Neutrophil (primary cell): ENCODE measurements around the gene CASKIN1.
A peak's percentile ranks its signal among the peaks of the same experiment; 100 is the strongest.

Source experiments
- H3K27ac ChIP-seq: fragments of 200-600 bp; sonication (generic); 2 replicates; pipeline ENCODE4 v1.5.1; 2016; ENCODE audit warnings: mild to moderate bottlenecking, moderate library complexity
- H3K27me3 ChIP-seq: fragments of 200-600 bp; sonication (generic); 2 replicates; pipeline ENCODE4 v1.6.0; 2016; ENCODE audit warnings: mild to moderate bottlenecking
- H3K36me3 ChIP-seq: fragments of 200-600 bp; sonication (generic); 2 replicates; pipeline ENCODE4 v1.5.1; 2017
- H3K4me1 ChIP-seq, 2 experiments: fragments of 200-600 bp in 1 of 2; sonication (generic) in 1 of 2; 1 replicate in 1 of 2; 2 replicates in 1 of 2; pipeline versions ENCODE4 v1.5.1 to v1.6.1; 2013 to 2016; ENCODE audit warnings: low read depth in 1 of 2, low read length in 1 of 2, mild to moderate bottlenecking in 1 of 2, moderate library complexity in 1 of 2; ENCODE audit not compliant: control insufficient read depth in 1 of 2, insufficient read depth in 1 of 2
- H3K4me3 ChIP-seq, 2 experiments: fragments of 200-600 bp in 1 of 2; sonication (generic) in 1 of 2; 1 replicate in 1 of 2; 2 replicates in 1 of 2; pipeline ENCODE4 v1.5.1; 2013 to 2016; ENCODE audit warnings: low read depth in 1 of 2, low read length in 1 of 2, mild to moderate bottlenecking in 1 of 2, moderate library complexity in 1 of 2
- H3K9me3 ChIP-seq: fragments of 200-600 bp; sonication (generic); 2 replicates; pipeline ENCODE4 v1.5.1; 2016
- TF ChIP-seq, protein P1 (sequence below): fragments of 200-600 bp; sonication (generic); IDR thresholded peaks from 2 replicates; pipeline ENCODE4 v1.5.1; 2016; ENCODE audit warnings: antibody characterized with exemption

Gene CASKIN1

DNA sequence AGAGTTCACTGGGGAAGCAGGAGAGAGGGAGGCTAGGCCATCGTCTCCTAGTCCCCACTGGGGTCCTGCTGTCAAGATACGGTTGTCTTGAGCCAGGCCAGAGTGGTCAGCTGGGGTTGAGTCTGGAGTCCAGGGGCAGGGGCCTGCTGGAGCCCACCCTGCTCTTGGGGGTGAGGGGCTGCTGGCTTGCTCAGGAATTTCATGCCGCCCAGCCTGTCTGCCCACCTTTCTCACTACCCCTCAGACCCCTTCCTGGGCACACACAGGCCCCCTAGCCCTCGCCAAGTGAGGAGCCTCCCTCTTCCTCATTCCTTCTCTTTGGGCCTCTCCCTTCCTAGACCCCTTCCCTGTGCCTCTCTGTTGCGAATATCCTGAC is 39.6 kb downstream of the CASKIN1 start:
- Histone ChIP-seq H3K27me3 (no peaks in the 10 kb centered on the region), H3K36me3 (no peaks in the 10 kb centered on the region), H3K27ac (peak overlapping the region; percentile 88), H3K9me3 (no peaks in the 10 kb centered on the region), H3K4me1 (peaks cover 40 to 41% of the 10 kb centered on the region in 2 experiments), H3K4me3 (peak overlapping the region; percentile 86)
- TF ChIP-seq, protein P1, sequence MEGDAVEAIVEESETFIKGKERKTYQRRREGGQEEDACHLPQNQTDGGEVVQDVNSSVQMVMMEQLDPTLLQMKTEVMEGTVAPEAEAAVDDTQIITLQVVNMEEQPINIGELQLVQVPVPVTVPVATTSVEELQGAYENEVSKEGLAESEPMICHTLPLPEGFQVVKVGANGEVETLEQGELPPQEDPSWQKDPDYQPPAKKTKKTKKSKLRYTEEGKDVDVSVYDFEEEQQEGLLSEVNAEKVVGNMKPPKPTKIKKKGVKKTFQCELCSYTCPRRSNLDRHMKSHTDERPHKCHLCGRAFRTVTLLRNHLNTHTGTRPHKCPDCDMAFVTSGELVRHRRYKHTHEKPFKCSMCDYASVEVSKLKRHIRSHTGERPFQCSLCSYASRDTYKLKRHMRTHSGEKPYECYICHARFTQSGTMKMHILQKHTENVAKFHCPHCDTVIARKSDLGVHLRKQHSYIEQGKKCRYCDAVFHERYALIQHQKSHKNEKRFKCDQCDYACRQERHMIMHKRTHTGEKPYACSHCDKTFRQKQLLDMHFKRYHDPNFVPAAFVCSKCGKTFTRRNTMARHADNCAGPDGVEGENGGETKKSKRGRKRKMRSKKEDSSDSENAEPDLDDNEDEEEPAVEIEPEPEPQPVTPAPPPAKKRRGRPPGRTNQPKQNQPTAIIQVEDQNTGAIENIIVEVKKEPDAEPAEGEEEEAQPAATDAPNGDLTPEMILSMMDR = no peak

DNA sequence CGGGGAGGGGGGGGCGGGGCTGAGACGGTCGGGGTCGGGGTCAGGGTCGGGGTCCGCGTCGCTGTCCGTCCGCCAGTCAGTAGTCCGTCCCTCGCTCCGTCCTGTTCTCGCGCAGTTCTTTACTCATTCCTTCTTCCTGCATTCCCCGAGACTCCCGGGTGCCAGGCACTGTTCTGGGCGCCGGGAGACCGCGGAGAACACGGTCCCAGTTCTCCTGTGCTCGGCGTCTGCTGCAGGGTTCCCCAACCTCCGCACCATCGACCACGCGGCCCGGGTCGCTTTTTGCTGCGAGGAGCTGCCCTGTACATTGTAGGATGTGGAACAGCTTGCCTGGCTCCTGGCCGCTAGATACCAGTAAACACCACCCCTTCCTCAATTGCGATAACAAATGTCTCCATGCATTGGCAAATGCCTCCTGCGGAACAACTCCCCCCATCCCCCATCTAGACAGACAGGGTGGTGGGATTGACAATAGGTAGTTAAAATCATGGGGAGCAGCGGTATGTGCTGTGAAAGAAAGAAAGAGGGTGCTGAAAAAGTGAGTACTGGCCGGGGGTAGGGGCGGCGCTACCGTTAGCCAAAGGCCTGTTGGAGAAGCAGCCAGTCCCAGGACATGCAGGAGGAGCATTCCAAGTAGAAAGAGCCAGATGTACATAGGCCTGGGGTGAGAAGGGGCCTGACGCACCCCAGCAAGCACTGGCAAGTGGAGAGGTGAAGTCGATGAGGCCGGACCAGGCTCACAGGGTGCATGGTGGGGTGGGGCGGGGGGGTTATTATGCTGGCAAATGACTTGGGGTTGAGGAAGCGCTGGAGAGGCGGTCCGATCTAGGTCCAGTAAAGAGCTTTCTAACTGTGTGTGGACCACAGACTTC is 40.2 kb downstream of the CASKIN1 start:
- Histone ChIP-seq H3K27me3 (no peaks in the 10 kb centered on the region), H3K36me3 (peaks cover 3% of the 10 kb centered on the region), H3K4me1 (peaks cover 40 to 41% of the 10 kb centered on the region in 2 experiments), H3K27ac (peak overlapping the region; percentile 88), H3K9me3 (no peaks in the 10 kb centered on the region), H3K4me3 (peak overlapping the region; percentile 86)
- TF ChIP-seq, protein P1 = no peak

DNA sequence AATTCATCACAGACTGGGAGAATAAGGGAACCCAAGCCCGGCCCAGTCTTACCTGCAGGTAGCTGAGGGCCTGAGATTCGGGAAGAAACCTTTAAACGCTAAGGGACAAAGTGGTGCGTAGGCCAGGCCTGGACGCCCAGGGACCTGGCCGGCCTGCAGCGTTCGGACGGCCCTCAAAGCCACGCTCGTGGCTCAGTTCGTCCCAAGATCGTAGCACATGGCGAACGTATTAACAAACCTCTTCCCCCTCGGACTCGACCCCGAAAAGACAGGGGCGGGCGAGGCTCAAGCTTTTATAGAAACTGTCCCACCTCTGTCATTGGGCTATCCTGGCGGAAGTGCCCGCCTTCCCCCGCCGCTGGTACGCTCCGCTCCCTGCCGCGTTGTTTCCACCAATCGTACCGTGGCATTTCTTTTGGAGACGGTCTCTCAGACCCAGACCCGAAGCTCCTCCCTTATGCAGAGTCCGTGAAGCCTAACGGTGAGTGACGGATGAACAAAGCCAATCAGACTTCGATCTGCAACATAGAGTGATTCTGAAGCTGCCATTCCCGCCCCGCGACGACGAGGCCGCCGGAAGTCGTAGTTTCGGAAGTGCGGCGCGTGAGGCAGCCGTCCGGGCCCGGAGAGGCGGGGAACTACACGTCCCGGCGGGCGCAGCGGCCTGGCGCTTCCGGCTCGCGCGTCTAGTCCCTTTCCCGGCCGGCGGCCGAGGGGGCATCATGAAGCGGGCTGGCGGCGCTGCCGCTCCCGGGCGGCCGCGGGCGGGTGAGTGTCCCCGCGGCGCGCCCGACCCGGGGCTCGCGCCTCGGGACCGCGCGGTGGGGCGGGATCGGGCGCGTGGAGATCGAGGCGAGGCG is 41.1 kb downstream of the CASKIN1 start, which contains the start of gene TRAF7:
TSS of gene TRAF7 (plus strand) at position 692 of the 860 bp plus-strand sequence. CDS start 8,139 bp downstream, outside the sequence.
- Histone ChIP-seq H3K36me3 (peaks cover 3% of the 10 kb centered on the region), H3K4me3 (peak within 1 kb of the TSS; percentile 86), H3K9me3 (no peaks in the 10 kb centered on the region), H3K27ac (peak within 1 kb of the TSS; percentile 88), H3K4me1 (peaks cover 40 to 41% of the 10 kb centered on the region in 2 experiments), H3K27me3 (peaks cover 5% of the 10 kb centered on the region)
- TF ChIP-seq, protein P1 = peak; percentile 61

DNA sequence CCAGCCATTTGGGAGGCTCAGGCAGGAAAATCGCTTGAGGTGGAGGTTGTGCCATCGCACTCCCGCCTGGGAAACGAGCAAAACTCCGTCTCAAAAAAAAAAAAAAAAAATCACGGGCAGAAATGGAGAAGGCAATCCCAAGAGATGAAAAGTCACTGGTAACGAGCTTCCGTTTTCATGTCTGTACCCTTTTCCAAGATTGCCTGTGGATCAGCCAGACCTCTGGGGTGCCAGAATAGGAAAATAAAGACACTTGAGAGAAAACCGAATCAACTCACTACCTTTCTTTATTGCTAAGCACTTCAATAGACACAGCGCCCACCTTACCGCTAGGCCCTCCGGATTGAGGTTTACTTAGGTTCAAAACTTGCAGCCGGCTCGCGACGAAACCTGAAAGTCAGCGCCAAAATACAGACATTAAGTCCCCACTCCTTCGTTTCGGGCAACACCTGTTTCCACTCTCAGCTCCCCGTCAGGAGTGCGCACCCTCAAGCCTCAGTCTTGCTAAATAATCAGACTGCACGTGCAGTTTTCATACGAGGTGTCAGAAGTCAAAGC is 41.8 kb downstream of the CASKIN1 start:
- TF ChIP-seq, protein P1 = no peak
- H3K27me3 ChIP-seq = peaks cover 12% of the 10 kb centered on the region
- H3K27ac ChIP-seq = peak overlapping the region; percentile 88
- H3K4me1 ChIP-seq = peaks cover 40 to 41% of the 10 kb centered on the region in 2 experiments
- H3K4me3 ChIP-seq = peak overlapping the region; percentile 86
- peaks cover 3% of the 10 kb centered on the region for H3K36me3 ChIP-seq
- no peaks in the 10 kb centered on the region for H3K9me3 ChIP-seq

DNA sequence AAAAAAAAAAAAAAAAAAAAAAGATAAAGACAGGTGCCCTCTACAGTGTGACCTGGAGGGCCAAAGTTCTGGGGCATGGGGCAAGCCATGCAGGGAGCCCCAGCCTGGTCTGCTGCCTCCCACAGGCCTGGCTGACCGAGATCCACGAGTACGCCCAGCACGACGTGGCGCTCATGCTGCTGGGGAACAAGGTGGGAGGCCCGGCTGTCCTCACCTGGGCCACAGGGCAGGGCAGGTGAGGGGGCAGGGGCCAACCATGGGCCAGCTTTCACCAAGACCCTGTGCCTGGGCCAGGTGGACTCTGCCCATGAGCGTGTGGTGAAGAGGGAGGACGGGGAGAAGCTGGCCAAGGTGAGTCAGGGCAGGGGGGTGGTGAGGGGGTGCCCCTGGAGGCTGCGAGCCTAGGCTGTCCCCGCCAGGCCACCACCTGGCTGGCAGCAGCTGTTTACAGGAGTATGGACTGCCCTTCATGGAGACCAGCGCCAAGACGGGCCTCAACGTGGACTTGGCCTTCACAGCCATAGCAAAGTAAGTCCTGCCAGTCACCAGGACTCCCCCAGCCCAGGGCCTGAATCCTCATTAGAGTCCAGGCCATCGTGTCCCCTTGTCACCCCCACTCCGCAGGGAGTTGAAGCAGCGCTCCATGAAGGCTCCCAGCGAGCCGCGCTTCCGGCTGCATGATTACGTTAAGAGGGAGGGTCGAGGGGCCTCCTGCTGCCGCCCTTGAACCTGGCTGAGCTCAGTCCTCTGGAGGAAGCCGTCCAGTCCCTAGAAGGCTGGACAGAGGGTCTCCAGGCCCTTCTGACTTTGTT is 43.5 kb downstream of the CASKIN1 start:
- Histone ChIP-seq H3K4me1 (peaks cover 48 to 52% of the 10 kb centered on the region in 2 experiments), H3K36me3 (peaks cover 3% of the 10 kb centered on the region), H3K27ac (no peak overlapping the region), H3K9me3 (no peaks in the 10 kb centered on the region), H3K4me3 (peak overlapping the region in 1 of 2 experiments; percentile 86), H3K27me3 (peaks cover 29% of the 10 kb centered on the region)
- TF ChIP-seq, protein P1 = no peak
